Prostate gland (tissue), 2 donors: ENCODE data around the gene USP11.

Experiments
- POLR2A ChIP-seq: fragments of 450-650 bp; IDR thresholded peaks from one replicate; pipeline ENCODE4 v1.6.1; 2016; ENCODE audit warnings: antibody characterized with exemption, mild to moderate bottlenecking
- TF ChIP-seq, protein P1 (sequence below), 4 experiments: fragments of 200-600 bp in 2 of 4; fragments of 450-650 bp in 2 of 4; sonication (generic) in 2 of 4; IDR thresholded peaks; 1 replicate in 3 of 4; 2 replicates in 1 of 4; pipeline ENCODE4 v1.5.1; 2016 to 2019; ENCODE audit warnings: antibody characterized with exemption in 4 of 4, mild to moderate bottlenecking in 2 of 4, moderate library complexity in 2 of 4

- TF ChIP-seq, protein P1, sequence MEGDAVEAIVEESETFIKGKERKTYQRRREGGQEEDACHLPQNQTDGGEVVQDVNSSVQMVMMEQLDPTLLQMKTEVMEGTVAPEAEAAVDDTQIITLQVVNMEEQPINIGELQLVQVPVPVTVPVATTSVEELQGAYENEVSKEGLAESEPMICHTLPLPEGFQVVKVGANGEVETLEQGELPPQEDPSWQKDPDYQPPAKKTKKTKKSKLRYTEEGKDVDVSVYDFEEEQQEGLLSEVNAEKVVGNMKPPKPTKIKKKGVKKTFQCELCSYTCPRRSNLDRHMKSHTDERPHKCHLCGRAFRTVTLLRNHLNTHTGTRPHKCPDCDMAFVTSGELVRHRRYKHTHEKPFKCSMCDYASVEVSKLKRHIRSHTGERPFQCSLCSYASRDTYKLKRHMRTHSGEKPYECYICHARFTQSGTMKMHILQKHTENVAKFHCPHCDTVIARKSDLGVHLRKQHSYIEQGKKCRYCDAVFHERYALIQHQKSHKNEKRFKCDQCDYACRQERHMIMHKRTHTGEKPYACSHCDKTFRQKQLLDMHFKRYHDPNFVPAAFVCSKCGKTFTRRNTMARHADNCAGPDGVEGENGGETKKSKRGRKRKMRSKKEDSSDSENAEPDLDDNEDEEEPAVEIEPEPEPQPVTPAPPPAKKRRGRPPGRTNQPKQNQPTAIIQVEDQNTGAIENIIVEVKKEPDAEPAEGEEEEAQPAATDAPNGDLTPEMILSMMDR (IDR thresholded peaks at IDR 0.05) = no peak
- no peak for TF ChIP-seq POLR2A
Observed at GRCh38 chrX:47227334-47227583, 5.5 kb upstream of the USP11 start.
